Testis (tissue), 5 donors: ENCODE results near the gene MYB. TPM values are rescaled to one million over a fixed set of nuclear protein-coding genes. Genes with fewer than 3 reads are reported as not detected.

Experiments
- DNase-seq: peaks from one replicate; pipeline ENCODE4 v3.0.0-alpha.2; 2019
- H3K27ac ChIP-seq, 2 donors: fragments of 200-600 bp; sonication (generic); one replicate each; pipeline ENCODE4 v1.5.1; 2019
- H3K27me3 ChIP-seq: fragments of 200-600 bp; sonication (generic); one replicate; pipeline ENCODE4 v1.5.1; 2019
- H3K36me3 ChIP-seq: fragments of 200-600 bp; sonication (generic); one replicate; pipeline ENCODE4 v1.5.1; 2017; ENCODE audit warnings: low read depth; ENCODE audit errors: missing control alignments
- H3K4me1 ChIP-seq: fragments of 200-600 bp; sonication (generic); one replicate; pipeline ENCODE4 v1.5.1; 2019
- H3K4me3 ChIP-seq, 2 donors: fragments of 200-600 bp; sonication (generic); one replicate each; pipeline ENCODE4 v1.5.1; 2017 to 2019
- H3K9me3 ChIP-seq: fragments of 200-600 bp; sonication (generic); one replicate; pipeline ENCODE4 v1.5.1; 2017
- POLR2A ChIP-seq: fragments of 450-650 bp; IDR thresholded peaks from one replicate; pipeline ENCODE4 v1.6.1; 2017; ENCODE audit warnings: antibody characterized with exemption, mild to moderate bottlenecking, moderate library complexity
- WGBS, 2 donors: methylation state at CpG; one replicate each; pipeline ENCODE4 v1.1.5; 2018; 5-methylcytosine and 5-hydroxymethylcytosine counted together
- intact Hi-C: fragments of 100-400 bp; cut with DNase I; formaldehyde crosslinking; loops from one replicate; pipeline ENCODE4 v1.15.1; 2023; ENCODE audit warnings: low total_unique reads
- long read RNA-seq, 2 donors: transcript quantifications; one replicate each; lab custom pipeline, GENCODE V29; 2026
- polyA plus RNA-seq: library from polyadenylated mRNA; stranded (reverse); fragments of 350-450 nt; fragmentation: Illumina TruSeq; extraction: RNeasy Lipid Tissue Mini Kit (QIAGEN cat#74804); gene quantifications from one replicate; pipeline ENCODE4 v1.2.3, GENCODE V29; 2014; ENCODE audit warnings: low read depth, low replicate concordance; ENCODE audit not compliant: insufficient read depth
- total RNA-seq, 2 donors: library from RNA; depleted of rRNA; stranded (reverse); fragments of >200 nt; gene quantifications; one replicate each; pipeline ENCODE4 v1.2.3, GENCODE V29; 2016
- TF ChIP-seq, protein P1 (sequence below), 3 experiments: fragments of 450-650 bp in 2 of 3; fragments of 200-600 bp in 1 of 3; sonication (generic) in 1 of 3; IDR thresholded peaks; one replicate each; pipeline ENCODE4 v1.5.1; 2016 to 2019; ENCODE audit warnings: antibody characterized with exemption in 3 of 3, mild to moderate bottlenecking in 2 of 3, moderate library complexity in 1 of 3

MYB gene
- total RNA-seq, result 1 to 10 TPM; 1.5 to 3.7 TPM
- polyA plus RNA-seq, result 1.8 TPM
- long read RNA-seq, donor 1, result 0 reads
- long read RNA-seq, donor 2, result 0 reads

DNA sequence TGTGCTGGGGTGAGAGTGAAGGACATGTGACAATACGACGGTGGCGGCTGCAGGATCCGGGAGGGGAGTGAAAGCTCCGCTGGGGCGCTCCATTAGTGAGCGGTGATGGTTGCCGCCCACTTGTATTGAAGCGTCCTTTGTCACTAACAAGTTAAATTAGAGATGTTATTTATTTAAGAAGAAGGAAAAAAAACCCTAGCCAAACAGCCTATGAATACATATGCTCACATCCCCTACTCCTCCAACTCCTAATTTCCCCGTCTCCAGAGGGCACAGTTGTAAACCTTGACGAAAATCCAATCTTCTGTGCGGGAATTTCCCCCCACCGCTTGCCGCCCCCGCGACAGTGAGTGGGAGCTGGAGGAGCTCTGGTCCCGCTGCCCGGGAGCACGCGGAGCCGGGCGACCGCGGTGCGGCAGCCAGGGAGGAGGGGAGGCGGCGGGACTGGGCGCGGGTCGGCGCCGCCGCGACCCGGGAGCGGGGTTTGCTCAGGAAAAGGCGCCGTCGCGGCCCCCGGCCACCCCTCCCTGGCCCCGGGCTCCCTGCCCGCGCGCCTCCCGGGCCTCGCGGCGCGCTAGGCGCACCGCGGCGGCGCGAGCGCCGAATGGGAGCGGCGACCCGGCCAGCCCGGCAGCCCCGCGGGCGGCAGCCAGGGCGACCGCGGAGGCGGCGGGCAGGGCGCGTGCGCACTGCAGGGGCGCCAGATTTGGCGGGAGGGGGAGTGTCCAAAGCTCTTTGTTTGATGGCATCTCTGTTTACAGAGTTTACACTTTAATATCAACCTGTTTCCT, at the start of gene MYB:
TSS of gene MYB (plus strand) at position 767 of the 791 bp plus-strand sequence. CDS start 206 bp downstream, outside the sequence.
- TF ChIP-seq, protein P1, sequence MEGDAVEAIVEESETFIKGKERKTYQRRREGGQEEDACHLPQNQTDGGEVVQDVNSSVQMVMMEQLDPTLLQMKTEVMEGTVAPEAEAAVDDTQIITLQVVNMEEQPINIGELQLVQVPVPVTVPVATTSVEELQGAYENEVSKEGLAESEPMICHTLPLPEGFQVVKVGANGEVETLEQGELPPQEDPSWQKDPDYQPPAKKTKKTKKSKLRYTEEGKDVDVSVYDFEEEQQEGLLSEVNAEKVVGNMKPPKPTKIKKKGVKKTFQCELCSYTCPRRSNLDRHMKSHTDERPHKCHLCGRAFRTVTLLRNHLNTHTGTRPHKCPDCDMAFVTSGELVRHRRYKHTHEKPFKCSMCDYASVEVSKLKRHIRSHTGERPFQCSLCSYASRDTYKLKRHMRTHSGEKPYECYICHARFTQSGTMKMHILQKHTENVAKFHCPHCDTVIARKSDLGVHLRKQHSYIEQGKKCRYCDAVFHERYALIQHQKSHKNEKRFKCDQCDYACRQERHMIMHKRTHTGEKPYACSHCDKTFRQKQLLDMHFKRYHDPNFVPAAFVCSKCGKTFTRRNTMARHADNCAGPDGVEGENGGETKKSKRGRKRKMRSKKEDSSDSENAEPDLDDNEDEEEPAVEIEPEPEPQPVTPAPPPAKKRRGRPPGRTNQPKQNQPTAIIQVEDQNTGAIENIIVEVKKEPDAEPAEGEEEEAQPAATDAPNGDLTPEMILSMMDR (IDR thresholded peaks at IDR 0.05), result peak in 1 of 3 experiments; percentile 9
- no peak for TF ChIP-seq POLR2A
- 0 to 1% methylated on average over 25 to 61 of the region's 75 CpGs for WGBS, 2 donors
- peak; percentile 51 for DNase-seq
- no peaks in the 10 kb centered on the region for H3K36me3 ChIP-seq
- no peaks in the 10 kb centered on the region for H3K27me3 ChIP-seq
- H3K4me3 ChIP-seq, result peak within 1 kb of the TSS; percentile 57 to 61
- no peak within 1 kb of the TSS for H3K27ac ChIP-seq
- peaks cover 16% of the 10 kb centered on the region for H3K4me1 ChIP-seq
- intact Hi-C loops, result no loop called here
- H3K9me3 ChIP-seq, result no peaks in the 10 kb centered on the region

DNA sequence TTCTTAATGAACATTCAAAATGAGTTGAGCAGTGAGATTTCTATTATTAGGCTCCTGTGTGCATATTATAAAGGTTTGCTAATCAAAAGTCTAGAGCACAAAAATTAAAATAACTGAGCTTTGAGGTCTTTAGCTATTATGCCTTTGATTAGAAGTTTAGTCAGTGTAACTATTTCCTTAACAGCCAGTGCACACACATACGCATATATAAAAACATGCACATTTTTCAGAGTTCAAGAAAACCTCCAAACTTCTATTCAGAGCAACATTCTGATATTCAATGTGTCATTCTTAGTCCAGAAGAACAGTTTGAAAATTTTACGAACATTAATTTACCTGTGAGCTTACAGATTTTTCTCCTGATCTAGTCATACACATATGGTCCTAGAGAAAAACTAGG, 48.3 kb upstream of the MYB start:
- Histone ChIP-seq H3K4me3 (no peak overlapping the region), H3K36me3 (no peaks in the 10 kb centered on the region), H3K27me3 (no peaks in the 10 kb centered on the region), H3K4me1 (no peaks in the 10 kb centered on the region), H3K9me3 (no peaks in the 10 kb centered on the region), H3K27ac (no peak overlapping the region)
- TF ChIP-seq, protein P1 (IDR thresholded peaks at IDR 0.05), result no peak
- no peak for TF ChIP-seq POLR2A
- intact Hi-C loops, result no loop called here
- no peak for DNase-seq
- WGBS, 2 donors, result 85% methylated on average over 2 of the region's 2 CpGs

DNA sequence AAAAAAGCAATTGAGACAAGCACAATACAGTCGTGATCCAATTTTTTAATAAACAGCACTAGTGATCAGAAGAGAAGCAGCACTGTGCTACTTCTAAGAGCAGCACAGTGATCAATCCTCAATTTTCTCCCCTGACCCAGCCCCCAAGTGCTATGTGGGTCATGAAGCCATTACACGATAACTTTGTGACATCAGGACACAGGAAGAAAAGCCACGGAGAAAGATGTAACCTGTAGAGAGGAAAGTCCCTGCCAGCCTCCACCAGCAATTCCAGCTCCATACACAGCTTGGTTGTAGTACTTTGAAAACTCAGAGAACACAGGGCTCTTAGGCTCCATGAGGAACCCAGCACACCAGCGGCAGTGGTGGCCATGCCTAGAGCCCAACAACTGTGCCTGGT, 45.3 kb upstream of the MYB start:
- TF ChIP-seq POLR2A, result no peak
- TF ChIP-seq, protein P1 (IDR thresholded peaks at IDR 0.05), result no peak
- H3K9me3 ChIP-seq, result no peaks in the 10 kb centered on the region
- no peak overlapping the region for H3K27ac ChIP-seq
- no peaks in the 10 kb centered on the region for H3K27me3 ChIP-seq
- intact Hi-C loops, result no loop called here
- no peak for DNase-seq
- WGBS, 2 donors, result 90 to 94% methylated on average over 4 of the region's 4 CpGs
- no peaks in the 10 kb centered on the region for H3K4me1 ChIP-seq
- H3K4me3 ChIP-seq, result no peak overlapping the region
- H3K36me3 ChIP-seq, result no peaks in the 10 kb centered on the region

DNA sequence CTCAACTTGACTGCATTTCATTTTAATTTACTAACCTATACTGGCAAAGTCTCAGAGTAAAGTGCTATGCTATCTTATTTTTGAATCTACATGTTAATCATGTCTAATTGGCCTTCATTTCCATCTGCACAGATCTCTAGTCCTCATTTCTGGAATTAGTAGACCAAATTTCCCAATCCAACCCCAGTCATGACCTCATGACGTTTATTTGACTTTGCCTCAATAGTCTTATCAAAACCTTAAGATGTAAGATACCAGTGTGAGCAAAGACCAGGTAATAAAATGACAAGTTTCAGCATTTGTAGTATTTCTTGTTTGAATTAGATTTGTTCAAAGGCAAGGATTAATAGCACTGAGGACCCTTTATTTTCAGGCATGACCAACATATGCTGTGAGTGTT, 43.3 kb upstream of the MYB start:
- no peak for TF ChIP-seq POLR2A
- TF ChIP-seq, protein P1 (IDR thresholded peaks at IDR 0.05), result no peak

More for the DNA sequence above, 43.3 kb upstream of the MYB start:
- 63 to 78% methylated on average over 1 of the region's 1 CpG for WGBS, 2 donors
- Histone ChIP-seq H3K9me3 (no peaks in the 10 kb centered on the region), H3K4me1 (no peaks in the 10 kb centered on the region), H3K4me3 (no peak overlapping the region), H3K27me3 (no peaks in the 10 kb centered on the region), H3K36me3 (no peaks in the 10 kb centered on the region), H3K27ac (no peak overlapping the region)
- no peak for DNase-seq
- intact Hi-C loops, result no loop called here
